Measurements from ENCODE around the gene ALDH1B1.

The ALDH1B1 gene

GRCh38 chr9:38392235-38393127, at the start of gene ALDH1B1:
Gene ALDH1B1 (plus strand): TSS chr9:38392702. CDS start chr9:38395749, 3,047 bp downstream.
- H3K9ac ChIP-seq (ENCODE audit: low read depth in 1 of 2, low read length in 2 of 2), result peak within 1 kb of the TSS; percentile 82 to 94

GRCh38 chr9:38343037-38343436, 49.5 kb upstream of the ALDH1B1 start:
- H3K36me3 ChIP-seq (ENCODE audit: control insufficient read depth in 1 of 2, insufficient read depth in 2 of 2, low read length in 2 of 2), result no peaks in the 10 kb centered on the region
- no peaks in the 10 kb centered on the region for H3K4me1 ChIP-seq (ENCODE audit: control insufficient read depth in 1 of 2, insufficient read depth in 2 of 2, low read length in 2 of 2)
- no peak overlapping the region for H3K4me3 ChIP-seq (ENCODE audit: low read depth in 1 of 2, low read length in 2 of 2)
- no peak overlapping the region for H3K9ac ChIP-seq (ENCODE audit: low read depth in 1 of 2, low read length in 2 of 2)
- no peaks in the 10 kb centered on the region for H3K27me3 ChIP-seq (ENCODE audit: control insufficient read depth in 1 of 2, insufficient read depth in 2 of 2, low read length in 2 of 2)
- no peaks in the 10 kb centered on the region for H3K9me3 ChIP-seq (ENCODE audit: control insufficient read depth in 1 of 2, low read length in 2 of 2)
- H3K27ac ChIP-seq (ENCODE audit: low read depth, low read length), result no peak overlapping the region

More at GRCh38 chr9:38392235-38393127, at the start of gene ALDH1B1:
- peaks cover 31 to 41% of the 10 kb centered on the region in 2 donors for H3K4me1 ChIP-seq (ENCODE audit: control insufficient read depth in 1 of 2, insufficient read depth in 2 of 2, low read length in 2 of 2)
- H3K9me3 ChIP-seq (ENCODE audit: control insufficient read depth in 1 of 2, low read length in 2 of 2), result no peaks in the 10 kb centered on the region
- no peaks in the 10 kb centered on the region for H3K27me3 ChIP-seq (ENCODE audit: control insufficient read depth in 1 of 2, insufficient read depth in 2 of 2, low read length in 2 of 2)
- H3K27ac ChIP-seq (ENCODE audit: low read depth, low read length), result peak within 1 kb of the TSS; percentile 50
- H3K36me3 ChIP-seq (ENCODE audit: control insufficient read depth in 1 of 2, insufficient read depth in 2 of 2, low read length in 2 of 2), result peaks cover 12 to 20% of the 10 kb centered on the region in 2 donors
- peak within 1 kb of the TSS; percentile 92 to 93 for H3K4me3 ChIP-seq (ENCODE audit: low read depth in 1 of 2, low read length in 2 of 2)

GRCh38 chr9:38343552-38343951, 49.0 kb upstream of the ALDH1B1 start:
- Histone ChIP-seq H3K4me3 (ENCODE audit: low read depth in 1 of 2, low read length in 2 of 2) (no peak overlapping the region), H3K27me3 (ENCODE audit: control insufficient read depth in 1 of 2, insufficient read depth in 2 of 2, low read length in 2 of 2) (no peaks in the 10 kb centered on the region), H3K9ac (ENCODE audit: low read depth in 1 of 2, low read length in 2 of 2) (no peak overlapping the region), H3K9me3 (ENCODE audit: control insufficient read depth in 1 of 2, low read length in 2 of 2) (no peaks in the 10 kb centered on the region), H3K4me1 (ENCODE audit: control insufficient read depth in 1 of 2, insufficient read depth in 2 of 2, low read length in 2 of 2) (no peaks in the 10 kb centered on the region), H3K27ac (ENCODE audit: low read depth, low read length) (no peak overlapping the region), H3K36me3 (ENCODE audit: control insufficient read depth in 1 of 2, insufficient read depth in 2 of 2, low read length in 2 of 2) (no peaks in the 10 kb centered on the region)

- no peak overlapping the region for H3K27ac ChIP-seq (ENCODE audit: low read depth, low read length)
These were observed 47.8 kb upstream of the ALDH1B1 start for GRCh38 chr9:38344566-38345324.

GRCh38 chr9:38345851-38346755, 46.4 kb upstream of the ALDH1B1 start:
- Histone ChIP-seq H3K4me3 (ENCODE audit: low read depth in 1 of 2, low read length in 2 of 2) (no peak overlapping the region), H3K36me3 (ENCODE audit: control insufficient read depth in 1 of 2, insufficient read depth in 2 of 2, low read length in 2 of 2) (no peaks in the 10 kb centered on the region), H3K27ac (ENCODE audit: low read depth, low read length) (no peak overlapping the region), H3K4me1 (ENCODE audit: control insufficient read depth in 1 of 2, insufficient read depth in 2 of 2, low read length in 2 of 2) (no peaks in the 10 kb centered on the region), H3K9ac (ENCODE audit: low read depth in 1 of 2, low read length in 2 of 2) (no peak overlapping the region), H3K9me3 (ENCODE audit: control insufficient read depth in 1 of 2, low read length in 2 of 2) (no peaks in the 10 kb centered on the region), H3K27me3 (ENCODE audit: control insufficient read depth in 1 of 2, insufficient read depth in 2 of 2, low read length in 2 of 2) (no peaks in the 10 kb centered on the region)

More at GRCh38 chr9:38344566-38345324, 47.8 kb upstream of the ALDH1B1 start:
- Histone ChIP-seq H3K36me3 (ENCODE audit: control insufficient read depth in 1 of 2, insufficient read depth in 2 of 2, low read length in 2 of 2) (no peaks in the 10 kb centered on the region), H3K4me3 (ENCODE audit: low read depth in 1 of 2, low read length in 2 of 2) (no peak overlapping the region), H3K4me1 (ENCODE audit: control insufficient read depth in 1 of 2, insufficient read depth in 2 of 2, low read length in 2 of 2) (no peaks in the 10 kb centered on the region), H3K9ac (ENCODE audit: low read depth in 1 of 2, low read length in 2 of 2) (no peak overlapping the region), H3K9me3 (ENCODE audit: control insufficient read depth in 1 of 2, low read length in 2 of 2) (no peaks in the 10 kb centered on the region), H3K27me3 (ENCODE audit: control insufficient read depth in 1 of 2, insufficient read depth in 2 of 2, low read length in 2 of 2) (no peaks in the 10 kb centered on the region)

GRCh38 chr9:38346811-38347210, 45.7 kb upstream of the ALDH1B1 start:
- Histone ChIP-seq H3K4me3 (ENCODE audit: low read depth in 1 of 2, low read length in 2 of 2) (no peak overlapping the region), H3K36me3 (ENCODE audit: control insufficient read depth in 1 of 2, insufficient read depth in 2 of 2, low read length in 2 of 2) (no peaks in the 10 kb centered on the region), H3K9me3 (ENCODE audit: control insufficient read depth in 1 of 2, low read length in 2 of 2) (no peaks in the 10 kb centered on the region), H3K4me1 (ENCODE audit: control insufficient read depth in 1 of 2, insufficient read depth in 2 of 2, low read length in 2 of 2) (no peaks in the 10 kb centered on the region), H3K27ac (ENCODE audit: low read depth, low read length) (no peak overlapping the region), H3K9ac (ENCODE audit: low read depth in 1 of 2, low read length in 2 of 2) (no peak overlapping the region), H3K27me3 (ENCODE audit: control insufficient read depth in 1 of 2, insufficient read depth in 2 of 2, low read length in 2 of 2) (no peaks in the 10 kb centered on the region)

- Histone ChIP-seq H3K9me3 (ENCODE audit: control insufficient read depth in 1 of 2, low read length in 2 of 2) (no peaks in the 10 kb centered on the region), H3K36me3 (ENCODE audit: control insufficient read depth in 1 of 2, insufficient read depth in 2 of 2, low read length in 2 of 2) (no peaks in the 10 kb centered on the region), H3K27ac (ENCODE audit: low read depth, low read length) (no peak overlapping the region), H3K9ac (ENCODE audit: low read depth in 1 of 2, low read length in 2 of 2) (no peak overlapping the region), H3K27me3 (ENCODE audit: control insufficient read depth in 1 of 2, insufficient read depth in 2 of 2, low read length in 2 of 2) (no peaks in the 10 kb centered on the region), H3K4me3 (ENCODE audit: low read depth in 1 of 2, low read length in 2 of 2) (no peak overlapping the region), H3K4me1 (ENCODE audit: control insufficient read depth in 1 of 2, insufficient read depth in 2 of 2, low read length in 2 of 2) (no peaks in the 10 kb centered on the region)
These were observed 45.2 kb upstream of the ALDH1B1 start for GRCh38 chr9:38347271-38347671.

- Histone ChIP-seq H3K27ac (ENCODE audit: low read depth, low read length) (no peak overlapping the region), H3K9ac (ENCODE audit: low read depth in 1 of 2, low read length in 2 of 2) (no peak overlapping the region), H3K9me3 (ENCODE audit: control insufficient read depth in 1 of 2, low read length in 2 of 2) (no peaks in the 10 kb centered on the region), H3K36me3 (ENCODE audit: control insufficient read depth in 1 of 2, insufficient read depth in 2 of 2, low read length in 2 of 2) (no peaks in the 10 kb centered on the region), H3K4me3 (ENCODE audit: low read depth in 1 of 2, low read length in 2 of 2) (no peak overlapping the region), H3K4me1 (ENCODE audit: control insufficient read depth in 1 of 2, insufficient read depth in 2 of 2, low read length in 2 of 2) (no peaks in the 10 kb centered on the region), H3K27me3 (ENCODE audit: control insufficient read depth in 1 of 2, insufficient read depth in 2 of 2, low read length in 2 of 2) (no peaks in the 10 kb centered on the region)
These were observed 44.6 kb upstream of the ALDH1B1 start for GRCh38 chr9:38347946-38348345.

- Histone ChIP-seq H3K4me1 (ENCODE audit: control insufficient read depth in 1 of 2, insufficient read depth in 2 of 2, low read length in 2 of 2) (no peaks in the 10 kb centered on the region), H3K27me3 (ENCODE audit: control insufficient read depth in 1 of 2, insufficient read depth in 2 of 2, low read length in 2 of 2) (no peaks in the 10 kb centered on the region), H3K4me3 (ENCODE audit: low read depth in 1 of 2, low read length in 2 of 2) (no peak overlapping the region)
These were observed 42.0 kb upstream of the ALDH1B1 start for GRCh38 chr9:38350529-38350928.

More at GRCh38 chr9:38350529-38350928, 42.0 kb upstream of the ALDH1B1 start:
- Histone ChIP-seq H3K9ac (ENCODE audit: low read depth in 1 of 2, low read length in 2 of 2) (no peak overlapping the region), H3K9me3 (ENCODE audit: control insufficient read depth in 1 of 2, low read length in 2 of 2) (no peaks in the 10 kb centered on the region), H3K27ac (ENCODE audit: low read depth, low read length) (no peak overlapping the region), H3K36me3 (ENCODE audit: control insufficient read depth in 1 of 2, insufficient read depth in 2 of 2, low read length in 2 of 2) (no peaks in the 10 kb centered on the region)

Measured in duodenal mucosa (tissue), 2 donors.